Measurements from ENCODE around the gene GFOD2. TPM values are rescaled to one million over a fixed set of nuclear protein-coding genes. Genes with fewer than 3 reads are reported as not detected.

The GFOD2 gene
- total RNA-seq, 1 donor from 2014 or later = 16.2 TPM

GRCh38 chr16:67661101-67661761 is 57.9 kb downstream of the GFOD2 start:
- intact Hi-C loops (cut with micrococcal nuclease) = loop anchor here (2.0 to 10.0 kb wide), 7 partner anchors 16 to 1674 kb away; partner anchors contain the start of genes ATP6V0D1, CARMIL2, CENPT and COG8
- Mint-ChIP-seq H3K27me3 (no peaks in the 10 kb centered on the region), H3K4me1 (peaks cover 27% of the 10 kb centered on the region), H3K36me3 (ENCODE audit: low read depth) (peaks cover 14% of the 10 kb centered on the region), H3K27ac (peak overlapping the region; percentile 80), H3K9me3 (no peaks in the 10 kb centered on the region), H3K4me3 (peak overlapping the region; percentile 92)
- peak; percentile 78 for DNase-seq

- intact Hi-C loops (cut with micrococcal nuclease) = loop anchor here (1.0 to 10.0 kb wide), 10 partner anchors 16 to 1674 kb away; partner anchors contain the start of genes ATP6V0D1, CARMIL2, CENPT and COG8
- DNase-seq = peak; percentile 99
- peak within 1 kb of the TSS; percentile 96 for H3K27ac Mint-ChIP-seq
Observed at GRCh38 chr16:67660564-67661028, 58.5 kb downstream of the GFOD2 start, which contains the start of gene PARD6A. TSS of gene PARD6A (plus strand) at chr16:67660960. CDS start at chr16:67661039, 79 bp downstream.

GRCh38 chr16:67659675-67660563 is 59.2 kb downstream of the GFOD2 start, which contains the start of gene ACD:
TSS of gene ACD (minus strand) at chr16:67660260. CDS start at chr16:67660220, 40 bp downstream.
- Mint-ChIP-seq H3K4me1 (peaks cover 21% of the 10 kb centered on the region), H3K9me3 (no peaks in the 10 kb centered on the region), H3K36me3 (ENCODE audit: low read depth) (peaks cover 19% of the 10 kb centered on the region), H3K4me3 (peak within 1 kb of the TSS; percentile 92), H3K27me3 (no peaks in the 10 kb centered on the region), H3K27ac (peak within 1 kb of the TSS; percentile 96)
- DNase-seq = peak; percentile 99
- intact Hi-C loops (cut with micrococcal nuclease) = loop anchor here (1.0 to 10.0 kb wide), 10 partner anchors 15 to 1675 kb away; partner anchors contain the start of genes ATP6V0D1, CARMIL2, CENPT and COG8

More at GRCh38 chr16:67660564-67661028, 58.5 kb downstream of the GFOD2 start, which contains the start of gene PARD6A:
- peak within 1 kb of the TSS; percentile 92 for H3K4me3 Mint-ChIP-seq
- peaks cover 23% of the 10 kb centered on the region for H3K4me1 Mint-ChIP-seq
- H3K36me3 Mint-ChIP-seq (ENCODE audit: low read depth) = peaks cover 17% of the 10 kb centered on the region
- H3K9me3 Mint-ChIP-seq = no peaks in the 10 kb centered on the region
- H3K27me3 Mint-ChIP-seq = no peaks in the 10 kb centered on the region

- intact Hi-C loops (cut with micrococcal nuclease) = no loop called here
- DNase-seq = peak; percentile 68
- H3K27me3 Mint-ChIP-seq = no peaks in the 10 kb centered on the region
- H3K27ac Mint-ChIP-seq = peak overlapping the region; percentile 96
- H3K4me1 Mint-ChIP-seq = peaks cover 19% of the 10 kb centered on the region
- peaks cover 23% of the 10 kb centered on the region for H3K36me3 Mint-ChIP-seq (ENCODE audit: low read depth)
- no peaks in the 10 kb centered on the region for H3K9me3 Mint-ChIP-seq
- H3K4me3 Mint-ChIP-seq = peak overlapping the region; percentile 92
Observed at GRCh38 chr16:67658849-67659674, 60.1 kb downstream of the GFOD2 start.

- Mint-ChIP-seq H3K27ac (peak overlapping the region; percentile 20), H3K4me3 (peak overlapping the region; percentile 40), H3K4me1 (peaks cover 19% of the 10 kb centered on the region), H3K27me3 (no peaks in the 10 kb centered on the region), H3K36me3 (ENCODE audit: low read depth) (peaks cover 24% of the 10 kb centered on the region), H3K9me3 (no peaks in the 10 kb centered on the region)
- DNase-seq = peak; percentile 61
- intact Hi-C loops (cut with micrococcal nuclease) = no loop called here
Observed at GRCh38 chr16:67657751-67658518, 61.2 kb downstream of the GFOD2 start.

GRCh38 chr16:67657017-67657608 is 62.0 kb downstream of the GFOD2 start:
- Mint-ChIP-seq H3K27ac (no peak overlapping the region), H3K9me3 (no peaks in the 10 kb centered on the region), H3K27me3 (no peaks in the 10 kb centered on the region), H3K36me3 (ENCODE audit: low read depth) (peaks cover 26% of the 10 kb centered on the region), H3K4me1 (peaks cover 20% of the 10 kb centered on the region), H3K4me3 (no peak overlapping the region)
- DNase-seq = no peak
- intact Hi-C loops (cut with micrococcal nuclease) = no loop called here

- no peak overlapping the region for H3K4me3 Mint-ChIP-seq
- intact Hi-C loops (cut with micrococcal nuclease) = no loop called here
- no peak for DNase-seq
- peaks cover 17% of the 10 kb centered on the region for H3K4me1 Mint-ChIP-seq
- H3K27ac Mint-ChIP-seq = no peak overlapping the region
- H3K9me3 Mint-ChIP-seq = no peaks in the 10 kb centered on the region
- no peaks in the 10 kb centered on the region for H3K27me3 Mint-ChIP-seq
- peaks cover 32% of the 10 kb centered on the region for H3K36me3 Mint-ChIP-seq (ENCODE audit: low read depth)
Observed at GRCh38 chr16:67656344-67657016, 62.6 kb downstream of the GFOD2 start.

GRCh38 chr16:67655363-67655762 is 63.8 kb downstream of the GFOD2 start:
- DNase-seq = no peak
- intact Hi-C loops (cut with micrococcal nuclease) = no loop called here
- Mint-ChIP-seq H3K4me3 (no peak overlapping the region), H3K27me3 (no peaks in the 10 kb centered on the region), H3K36me3 (ENCODE audit: low read depth) (peaks cover 42% of the 10 kb centered on the region), H3K27ac (no peak overlapping the region), H3K4me1 (peaks cover 16% of the 10 kb centered on the region), H3K9me3 (no peaks in the 10 kb centered on the region)

GRCh38 chr16:67654403-67654911 is 64.7 kb downstream of the GFOD2 start:
- H3K27ac Mint-ChIP-seq = no peak overlapping the region
- H3K4me3 Mint-ChIP-seq = no peak overlapping the region
- DNase-seq = no peak
- H3K9me3 Mint-ChIP-seq = no peaks in the 10 kb centered on the region
- intact Hi-C loops (cut with micrococcal nuclease) = no loop called here
- no peaks in the 10 kb centered on the region for H3K27me3 Mint-ChIP-seq
- peaks cover 17% of the 10 kb centered on the region for H3K4me1 Mint-ChIP-seq
- peaks cover 46% of the 10 kb centered on the region for H3K36me3 Mint-ChIP-seq (ENCODE audit: low read depth)

GRCh38 chr16:67653789-67654402 is 65.2 kb downstream of the GFOD2 start:
- Mint-ChIP-seq H3K4me1 (peaks cover 14% of the 10 kb centered on the region), H3K9me3 (no peaks in the 10 kb centered on the region), H3K27ac (no peak overlapping the region), H3K4me3 (no peak overlapping the region), H3K27me3 (no peaks in the 10 kb centered on the region), H3K36me3 (ENCODE audit: low read depth) (peaks cover 49% of the 10 kb centered on the region)
- no peak for DNase-seq
- intact Hi-C loops (cut with micrococcal nuclease) = no loop called here

GRCh38 chr16:67653128-67653788 is 65.9 kb downstream of the GFOD2 start:
- no peaks in the 10 kb centered on the region for H3K27me3 Mint-ChIP-seq
- no peak overlapping the region for H3K4me3 Mint-ChIP-seq
- DNase-seq = no peak
- H3K27ac Mint-ChIP-seq = no peak overlapping the region
- H3K4me1 Mint-ChIP-seq = peaks cover 10% of the 10 kb centered on the region
- intact Hi-C loops (cut with micrococcal nuclease) = no loop called here
- peaks cover 54% of the 10 kb centered on the region for H3K36me3 Mint-ChIP-seq (ENCODE audit: low read depth)
- H3K9me3 Mint-ChIP-seq = no peaks in the 10 kb centered on the region
